DND-41 (cell line): ENCODE results near the gene ZNF624.
A peak's percentile ranks its signal among the peaks of the same experiment; 100 is the strongest.
"Not testable (repeated sequence)": the region's sequence is repeated elsewhere in the genome, so short reads cannot be mapped to it uniquely, and the experiment has no call there.

Source experiments
- ATAC-seq: fragments of 200-7000 bp; cut with Tn5 transposase; 3 replicates; pipeline ENCODE4 v1.9.1; 2021; ENCODE audit warnings: low read depth; ENCODE audit not compliant: insufficient read depth
- DNase-seq: peaks from one replicate; pipeline ENCODE4 v3.0.0-alpha.2; 2020
- H2AFZ ChIP-seq: 2 replicates; pipeline ENCODE4 v1.6.0; 2012; ENCODE audit warnings: low read depth, low read length
- H3K27ac ChIP-seq: 2 replicates; pipeline ENCODE4 v1.5.1; 2012; ENCODE audit warnings: low read length, inconsistent platforms
- H3K27me3 ChIP-seq: fragments of 200-600 bp; sonication (generic); 2 replicates; pipeline ENCODE4 v1.6.0; 2012; ENCODE audit warnings: low read length, mild to moderate bottlenecking, inconsistent platforms; ENCODE audit not compliant: insufficient read depth, poor library complexity
- H3K36me3 ChIP-seq: 2 replicates; pipeline ENCODE4 v1.5.1; 2012; ENCODE audit warnings: low read length, inconsistent platforms; ENCODE audit not compliant: insufficient read depth
- H3K4me1 ChIP-seq: 2 replicates; pipeline ENCODE4 v1.5.1; 2012; ENCODE audit warnings: mild to moderate bottlenecking, low read length; ENCODE audit not compliant: insufficient read depth
- H3K4me2 ChIP-seq: 2 replicates; pipeline ENCODE4 v1.6.0; 2012; ENCODE audit warnings: mild to moderate bottlenecking, moderate library complexity, low read length, inconsistent platforms; ENCODE audit not compliant: insufficient read depth
- H3K4me3 ChIP-seq, 2 experiments: fragments of 200-600 bp in 1 of 2; shearing (Covaris generic) in 1 of 2; 2 replicates each; pipeline ENCODE4 v1.5.1; 2012 to 2016; ENCODE audit warnings: inconsistent platforms in 2 of 2, low read length in 2 of 2, mild to moderate bottlenecking in 2 of 2, low read depth in 1 of 2, moderate library complexity in 1 of 2
- H3K79me2 ChIP-seq: 2 replicates; pipeline ENCODE4 v1.6.0; 2012; ENCODE audit warnings: low read length, inconsistent platforms; ENCODE audit not compliant: insufficient read depth
- H3K9ac ChIP-seq: 2 replicates; pipeline ENCODE4 v1.6.0; 2012; ENCODE audit warnings: low read depth, mild to moderate bottlenecking, inconsistent platforms, low read length, moderate library complexity
- H3K9me3 ChIP-seq: 2 replicates; pipeline ENCODE4 v1.5.1; 2012; ENCODE audit warnings: low read length, moderate library complexity, mild to moderate bottlenecking, inconsistent platforms; ENCODE audit not compliant: insufficient read depth, severe bottlenecking
- H4K20me1 ChIP-seq: 2 replicates; pipeline ENCODE4 v1.6.0; 2012; ENCODE audit warnings: low read length; ENCODE audit not compliant: insufficient read depth
- EZH2 ChIP-seq: IDR thresholded peaks from 3 replicates; pipeline ENCODE4 v1.6.1; 2012; ENCODE audit warnings: borderline replicate concordance, low read depth, mild to moderate bottlenecking, moderate library complexity, low read length, inconsistent platforms; ENCODE audit not compliant: severe bottlenecking
- TF ChIP-seq, protein P1 (sequence below): IDR thresholded peaks from 2 replicates; pipeline ENCODE4 v1.5.1; 2012; ENCODE audit warnings: borderline replicate concordance, low read length, moderate library complexity, mild to moderate bottlenecking; ENCODE audit not compliant: poor library complexity, severe bottlenecking; ENCODE audit errors: extremely low read depth

Gene ZNF624

DNA sequence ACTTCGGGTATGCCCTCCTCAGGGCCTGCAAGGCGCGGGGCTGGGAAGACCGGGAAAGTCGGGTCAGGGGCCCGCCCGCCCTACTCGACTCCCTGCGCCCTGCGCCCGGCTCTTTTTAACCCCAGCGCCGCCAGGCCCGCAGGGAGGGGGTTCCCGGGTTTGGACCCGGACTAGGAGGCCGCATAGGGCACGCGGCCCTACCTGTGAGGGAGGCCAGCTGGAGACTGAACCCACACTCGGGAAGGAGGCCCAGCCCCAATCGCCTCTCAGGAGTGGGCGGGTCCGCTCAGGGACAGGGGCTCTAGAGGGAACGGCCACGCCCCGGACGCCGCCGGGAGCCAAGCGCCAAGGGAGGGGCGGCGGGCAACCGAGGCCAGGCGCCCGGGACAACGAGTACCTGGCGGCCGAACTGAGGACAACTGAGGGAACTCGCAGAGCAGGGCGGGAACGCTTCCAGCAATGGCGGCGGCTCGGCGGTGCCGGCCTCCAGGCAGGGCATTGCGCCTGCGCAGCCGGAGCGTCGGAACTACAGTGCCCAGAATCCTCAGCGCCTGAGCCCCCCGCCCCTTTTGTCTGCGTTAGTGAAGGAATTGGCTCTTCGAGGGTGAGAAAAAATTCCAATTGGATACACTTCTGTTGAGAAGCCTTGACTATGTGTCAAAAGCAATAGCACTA, at the start of gene ZNF624:
Gene ZNF624, minus strand, starts transcription at position 484 of the 675 bp plus-strand sequence.
- peak within 1 kb of the TSS; percentile 81 for H3K9ac ChIP-seq
- TF ChIP-seq, protein P1, sequence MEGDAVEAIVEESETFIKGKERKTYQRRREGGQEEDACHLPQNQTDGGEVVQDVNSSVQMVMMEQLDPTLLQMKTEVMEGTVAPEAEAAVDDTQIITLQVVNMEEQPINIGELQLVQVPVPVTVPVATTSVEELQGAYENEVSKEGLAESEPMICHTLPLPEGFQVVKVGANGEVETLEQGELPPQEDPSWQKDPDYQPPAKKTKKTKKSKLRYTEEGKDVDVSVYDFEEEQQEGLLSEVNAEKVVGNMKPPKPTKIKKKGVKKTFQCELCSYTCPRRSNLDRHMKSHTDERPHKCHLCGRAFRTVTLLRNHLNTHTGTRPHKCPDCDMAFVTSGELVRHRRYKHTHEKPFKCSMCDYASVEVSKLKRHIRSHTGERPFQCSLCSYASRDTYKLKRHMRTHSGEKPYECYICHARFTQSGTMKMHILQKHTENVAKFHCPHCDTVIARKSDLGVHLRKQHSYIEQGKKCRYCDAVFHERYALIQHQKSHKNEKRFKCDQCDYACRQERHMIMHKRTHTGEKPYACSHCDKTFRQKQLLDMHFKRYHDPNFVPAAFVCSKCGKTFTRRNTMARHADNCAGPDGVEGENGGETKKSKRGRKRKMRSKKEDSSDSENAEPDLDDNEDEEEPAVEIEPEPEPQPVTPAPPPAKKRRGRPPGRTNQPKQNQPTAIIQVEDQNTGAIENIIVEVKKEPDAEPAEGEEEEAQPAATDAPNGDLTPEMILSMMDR = no peak
- TF ChIP-seq EZH2 = no peak
- ATAC-seq = peak; percentile 96
- H4K20me1 ChIP-seq = no peaks in the 10 kb centered on the region
- peak within 1 kb of the TSS; percentile 60 to 77 for H3K4me3 ChIP-seq
- H3K4me1 ChIP-seq = peaks cover 28% of the 10 kb centered on the region
- H3K36me3 ChIP-seq = no peaks in the 10 kb centered on the region; the same call in 1 of the 2 replicates
- H3K4me2 ChIP-seq = peak within 1 kb of the TSS; percentile 71
- H3K79me2 ChIP-seq = peaks cover 25% of the 10 kb centered on the region
- peak; percentile 91 for DNase-seq
- no peaks in the 10 kb centered on the region for H3K27me3 ChIP-seq
- peak within 1 kb of the TSS; percentile 76 for H2AFZ ChIP-seq
- no peaks in the 10 kb centered on the region for H3K9me3 ChIP-seq
- H3K27ac ChIP-seq = peak within 1 kb of the TSS; percentile 70

DNA sequence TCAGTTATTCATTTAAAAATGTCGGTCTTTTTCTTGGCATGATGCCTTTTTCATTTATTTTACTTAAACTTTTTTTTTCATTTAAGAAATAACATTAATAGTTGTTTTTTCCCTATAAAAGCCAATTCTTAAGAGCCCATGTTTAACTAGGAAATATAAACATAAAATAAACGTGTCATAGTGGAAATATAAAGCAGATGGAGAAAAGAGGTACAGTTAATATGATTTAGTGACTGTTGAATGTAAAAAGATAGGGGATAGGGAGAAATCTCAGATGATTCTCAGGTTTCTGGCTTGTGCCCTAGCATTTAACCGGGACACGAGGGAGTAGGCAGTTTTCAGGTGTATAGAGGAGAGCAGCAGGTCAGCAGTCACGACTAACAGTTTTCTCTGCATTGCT, 44.0 kb upstream of the ZNF624 start:
- not testable (repeated sequence) for H3K27ac ChIP-seq, H3K79me2 ChIP-seq, H4K20me1 ChIP-seq, H3K27me3 ChIP-seq, H3K36me3 ChIP-seq, DNase-seq, H3K9ac ChIP-seq, H3K9me3 ChIP-seq, H3K4me3 ChIP-seq, H2AFZ ChIP-seq, ATAC-seq, H3K4me1 ChIP-seq, H3K4me2 ChIP-seq

DNA sequence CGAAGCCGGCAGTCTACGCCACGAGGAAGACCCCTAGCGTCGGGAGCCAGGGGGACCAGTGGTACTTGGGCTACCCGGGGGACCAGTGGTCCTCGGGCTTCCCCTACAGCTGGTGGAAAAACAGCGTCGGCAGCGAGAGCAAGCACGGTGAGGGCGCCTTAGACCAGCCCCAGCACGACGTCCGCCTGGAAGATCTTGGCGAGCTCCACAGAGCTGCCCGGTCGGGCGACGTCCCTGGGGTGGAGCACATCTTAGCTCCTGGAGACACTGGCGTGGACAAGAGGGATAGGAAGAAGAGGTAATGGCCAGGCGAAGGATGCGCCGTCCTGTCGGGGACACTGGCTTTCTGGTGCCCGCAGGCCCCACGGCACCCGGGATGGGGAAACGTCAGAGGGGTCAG, 36.8 kb upstream of the ZNF624 start:
- H3K4me3 ChIP-seq, H3K79me2 ChIP-seq, DNase-seq, H2AFZ ChIP-seq, H3K4me2 ChIP-seq, H3K36me3 ChIP-seq, H3K9ac ChIP-seq, H3K9me3 ChIP-seq, H3K4me1 ChIP-seq, H4K20me1 ChIP-seq, ATAC-seq, H3K27me3 ChIP-seq, H3K27ac ChIP-seq: not testable (repeated sequence)

DNA sequence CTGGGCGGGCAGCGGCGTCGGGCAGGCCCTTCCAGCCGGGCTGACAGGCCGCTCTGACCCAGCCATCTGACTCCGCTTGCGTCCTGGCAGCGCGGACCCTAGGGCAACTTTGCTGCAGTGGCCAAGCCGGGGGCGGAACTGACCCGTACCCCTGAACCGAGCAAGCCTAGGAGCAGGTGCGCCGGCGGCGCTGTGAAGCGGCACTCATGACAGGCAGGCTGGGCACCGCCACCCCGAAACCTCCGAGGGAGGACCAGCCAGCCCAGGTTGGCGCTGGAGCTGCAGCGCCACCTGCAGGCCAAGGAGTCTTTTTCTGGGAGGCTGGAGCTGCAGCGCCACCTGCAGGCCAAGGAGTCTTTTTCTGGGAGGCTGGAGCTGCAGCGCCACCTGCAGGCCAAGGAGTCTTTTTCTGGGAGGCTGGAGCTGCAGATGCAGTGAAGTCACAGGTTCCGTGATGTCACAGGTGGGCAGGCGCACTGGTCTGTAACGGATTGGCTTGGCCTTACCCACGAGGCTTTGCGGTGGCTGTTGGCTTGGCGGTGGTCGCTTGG, 36.2 kb upstream of the ZNF624 start, which contains the start of gene CCDC144A:
Gene CCDC144A, plus strand, starts transcription at position 511 of the 551 bp plus-strand sequence. CDS start 160 bp downstream, outside the sequence.
- not testable (repeated sequence) for H3K79me2 ChIP-seq, H3K4me3 ChIP-seq, H3K27ac ChIP-seq, ATAC-seq, H3K27me3 ChIP-seq, H3K36me3 ChIP-seq, H3K9me3 ChIP-seq, H4K20me1 ChIP-seq, H2AFZ ChIP-seq, H3K4me2 ChIP-seq, H3K4me1 ChIP-seq, H3K9ac ChIP-seq
- TF ChIP-seq, protein P1 = peak; percentile 67
- DNase-seq = peak; percentile 32

DNA sequence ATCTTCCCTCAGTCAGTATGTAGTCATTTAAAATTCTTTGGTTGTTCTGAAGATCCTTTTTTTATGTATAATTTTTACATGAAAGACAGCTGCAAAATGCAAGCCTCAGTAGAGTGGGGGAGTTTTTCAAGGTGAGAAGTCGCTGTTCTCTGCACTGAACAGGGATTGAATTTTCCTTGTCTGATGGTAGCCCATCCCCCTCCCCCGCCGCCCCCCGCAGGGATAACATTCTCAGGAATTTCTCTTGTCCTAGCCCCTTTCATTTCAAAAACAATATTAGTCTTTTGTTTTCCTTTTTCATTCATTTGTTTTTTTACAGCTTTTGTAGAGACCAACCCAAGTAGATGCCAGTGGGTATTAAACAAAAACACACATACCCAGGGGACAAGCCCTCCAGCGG, 33.5 kb upstream of the ZNF624 start:
- H3K79me2 ChIP-seq, H3K4me2 ChIP-seq, H3K36me3 ChIP-seq, H3K4me1 ChIP-seq, DNase-seq, H3K9ac ChIP-seq, H3K27ac ChIP-seq, H3K9me3 ChIP-seq, H3K27me3 ChIP-seq, H2AFZ ChIP-seq, H3K4me3 ChIP-seq, H4K20me1 ChIP-seq, ATAC-seq: not testable (repeated sequence)

DNA sequence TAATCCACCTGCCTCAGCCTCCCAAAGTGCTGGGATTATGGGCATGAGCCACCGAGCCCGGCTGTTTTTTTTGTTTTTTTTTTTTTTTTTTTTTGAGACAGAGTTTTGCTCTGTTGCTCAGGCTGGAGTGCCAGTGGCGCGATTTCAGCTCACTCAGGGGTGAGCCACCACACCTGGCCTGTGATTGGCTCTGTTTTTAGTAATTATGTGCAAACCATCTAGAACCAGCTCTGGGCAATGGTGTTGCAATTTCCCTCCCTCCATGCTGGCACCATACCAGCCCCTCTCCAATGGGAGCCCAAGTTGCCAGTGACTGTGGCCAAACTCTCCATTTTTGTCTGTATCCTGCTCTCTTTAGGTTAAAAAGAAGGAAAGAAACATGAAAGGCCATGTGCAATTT, 32.4 kb upstream of the ZNF624 start:
- H2AFZ ChIP-seq, H3K4me2 ChIP-seq, H3K27me3 ChIP-seq, H3K9ac ChIP-seq, H3K4me3 ChIP-seq, H3K79me2 ChIP-seq, H4K20me1 ChIP-seq, DNase-seq, ATAC-seq, H3K27ac ChIP-seq, H3K4me1 ChIP-seq, H3K36me3 ChIP-seq, H3K9me3 ChIP-seq: not testable (repeated sequence)
